Peyer's patch (tissue), 4 donors: ENCODE measurements around the gene BMPR1A.
"Not testable (repeated sequence)": the region's sequence is repeated elsewhere in the genome, so short reads cannot be mapped to it uniquely, and the experiment has no call there.

Source experiments
- CTCF ChIP-seq, 6 experiments: fragments of 450-650 bp in 4 of 6; fragments of 200-600 bp in 2 of 6; sonication (generic) in 1 of 6; IDR thresholded peaks; one replicate each; pipeline ENCODE4 v1.5.1; 2017 to 2019; ENCODE audit warnings: antibody characterized with exemption in 6 of 6, mild to moderate bottlenecking in 3 of 6, moderate library complexity in 1 of 6
- POLR2A ChIP-seq, 2 donors: fragments of 450-650 bp; IDR thresholded peaks; one replicate each; pipeline ENCODE4 v1.5.1; 2017; ENCODE audit warnings: antibody characterized with exemption in 2 of 2, mild to moderate bottlenecking in 2 of 2, moderate library complexity in 2 of 2

GRCh38 chr10:86981020-86981419 is 224.6 kb downstream of the BMPR1A start:
- not testable (repeated sequence) for TF ChIP-seq CTCF, POLR2A (IDR thresholded peaks at IDR 0.05)
